ENCODE results near the gene SRRM4.

GRCh38 chr12:119088685-119089379 lies 107.5 kb downstream of the SRRM4 start:
- TF ChIP-seq CTCF (IDR thresholded peaks at IDR 0.05; ENCODE audit: insufficient read depth, low read length) (no peak), REST (IDR thresholded peaks at IDR 0.05; ENCODE audit: insufficient replicate concordance, low read depth) (no peak), POLR2AphosphoS5 (IDR thresholded peaks at IDR 0.05; ENCODE audit: low read depth) (no peak), SPI1 (IDR thresholded peaks at IDR 0.05; ENCODE audit: borderline replicate concordance, low read depth) (no peak), GABPA (IDR thresholded peaks at IDR 0.05; ENCODE audit: low read depth) (no peak)

All from HL-60 (cell line).